ENCODE measurements around the gene DESI1. TPM values are rescaled to one million over a fixed set of nuclear protein-coding genes. Genes with fewer than 3 reads are reported as not detected.
"Not testable (repeated sequence)": the region's sequence is repeated elsewhere in the genome, so short reads cannot be mapped to it uniquely, and the experiment has no call there.

DESI1 gene
- total and polyA plus RNA-seq, 3 experiments from 2014 or later = 12.5 to 86.9 (median 84.2) TPM

- ChIA-PET POLR2A (no interaction called here), CTCF (no interaction called here)
- H3K9me3 Mint-ChIP-seq = no peaks in the 10 kb centered on the region
- peaks cover 5% of the 10 kb centered on the region for H3K27me3 ChIP-seq (ENCODE audit: insufficient read depth, low read length, poor library complexity, severe bottlenecking)
- H3K27ac Mint-ChIP-seq = no peak overlapping the region
- H3K27ac ChIP-seq (ENCODE audit: low read depth, low read length) = no peak overlapping the region
- no peak for DNase-seq
- H3K9me3 ChIP-seq (ENCODE audit: low read length) = no peaks in the 10 kb centered on the region
- H3K36me3 Mint-ChIP-seq = no peaks in the 10 kb centered on the region
- H3K4me1 Mint-ChIP-seq = no peaks in the 10 kb centered on the region
- no peak overlapping the region for H3K4me3 ChIP-seq (ENCODE audit: low read length)
- H3K4me1 ChIP-seq (ENCODE audit: insufficient read depth, low read length) = no peaks in the 10 kb centered on the region
- no peaks in the 10 kb centered on the region for H3K36me3 ChIP-seq (ENCODE audit: insufficient read depth, low read length)
- no peak overlapping the region for H3K4me3 Mint-ChIP-seq
- H3K27me3 Mint-ChIP-seq = peaks cover 17 to 23% of the 10 kb centered on the region in 2 donors
These were observed 56.3 kb downstream of the DESI1 start for GRCh38 chr22:41564563-41564962.

- Mint-ChIP-seq H3K9me3 (no peaks in the 10 kb centered on the region), H3K27ac (peak overlapping the region in 1 of 8 donors; percentile 57), H3K4me3 (no peak overlapping the region), H3K36me3 (no peaks in the 10 kb centered on the region), H3K4me1 (no peaks in the 10 kb centered on the region), H3K27me3 (peaks cover 24 to 26% of the 10 kb centered on the region in 2 donors)
- CTCF ChIA-PET = no interaction called here
- POLR2A ChIA-PET = no interaction called here
- Histone ChIP-seq H3K4me3 (ENCODE audit: low read length) (no peak overlapping the region), H3K4me1 (ENCODE audit: insufficient read depth, low read length) (no peaks in the 10 kb centered on the region), H3K27ac (ENCODE audit: low read depth, low read length) (no peak overlapping the region), H3K36me3 (ENCODE audit: insufficient read depth, low read length) (no peaks in the 10 kb centered on the region), H3K27me3 (ENCODE audit: insufficient read depth, low read length, poor library complexity, severe bottlenecking) (peaks cover 5% of the 10 kb centered on the region), H3K9me3 (ENCODE audit: low read length) (no peaks in the 10 kb centered on the region)
- no peak for DNase-seq
These were observed 57.7 kb downstream of the DESI1 start for GRCh38 chr22:41563051-41563711.

- ChIA-PET POLR2A (no interaction called here), CTCF (no interaction called here)
- Mint-ChIP-seq H3K9me3 (no peaks in the 10 kb centered on the region), H3K4me1 (no peaks in the 10 kb centered on the region), H3K4me3 (no peak overlapping the region), H3K27ac (peak overlapping the region in 1 of 8 donors; percentile 75), H3K27me3 (peaks cover 24 to 30% of the 10 kb centered on the region in 2 donors), H3K36me3 (no peaks in the 10 kb centered on the region)
- DNase-seq = no peak
- peaks cover 5% of the 10 kb centered on the region for H3K27me3 ChIP-seq (ENCODE audit: insufficient read depth, low read length, poor library complexity, severe bottlenecking)
- H3K27ac ChIP-seq (ENCODE audit: low read depth, low read length) = no peak overlapping the region
- no peak overlapping the region for H3K4me3 ChIP-seq (ENCODE audit: low read length)
- no peaks in the 10 kb centered on the region for H3K4me1 ChIP-seq (ENCODE audit: insufficient read depth, low read length)
- no peaks in the 10 kb centered on the region for H3K36me3 ChIP-seq (ENCODE audit: insufficient read depth, low read length)
- H3K9me3 ChIP-seq (ENCODE audit: low read length) = no peaks in the 10 kb centered on the region
These were observed 58.4 kb downstream of the DESI1 start for GRCh38 chr22:41562461-41562860.

- DNase-seq = no peak
- Mint-ChIP-seq H3K27ac (no peak overlapping the region), H3K4me1 (no peaks in the 10 kb centered on the region), H3K27me3 (peaks cover 27 to 34% of the 10 kb centered on the region in 2 donors), H3K9me3 (no peaks in the 10 kb centered on the region), H3K36me3 (no peaks in the 10 kb centered on the region), H3K4me3 (no peak overlapping the region)
- Histone ChIP-seq H3K9me3 (ENCODE audit: low read length) (no peaks in the 10 kb centered on the region), H3K4me1 (ENCODE audit: insufficient read depth, low read length) (no peaks in the 10 kb centered on the region), H3K4me3 (ENCODE audit: low read length) (no peak overlapping the region), H3K27ac (ENCODE audit: low read depth, low read length) (no peak overlapping the region), H3K36me3 (ENCODE audit: insufficient read depth, low read length) (no peaks in the 10 kb centered on the region), H3K27me3 (ENCODE audit: insufficient read depth, low read length, poor library complexity, severe bottlenecking) (peaks cover 5% of the 10 kb centered on the region)
- ChIA-PET POLR2A (no interaction called here), CTCF (no interaction called here)
These were observed 59.1 kb downstream of the DESI1 start for GRCh38 chr22:41561788-41562187.

- Histone ChIP-seq H3K9me3 (ENCODE audit: low read length) (no peaks in the 10 kb centered on the region), H3K4me3 (ENCODE audit: low read length) (no peak overlapping the region), H3K27me3 (ENCODE audit: insufficient read depth, low read length, poor library complexity, severe bottlenecking) (peaks cover 5% of the 10 kb centered on the region), H3K27ac (ENCODE audit: low read depth, low read length) (no peak overlapping the region), H3K36me3 (ENCODE audit: insufficient read depth, low read length) (no peaks in the 10 kb centered on the region), H3K4me1 (ENCODE audit: insufficient read depth, low read length) (no peaks in the 10 kb centered on the region)
- ChIA-PET POLR2A (no interaction called here), CTCF (no interaction called here)
- no peaks in the 10 kb centered on the region for H3K9me3 Mint-ChIP-seq
- H3K27ac Mint-ChIP-seq = no peak overlapping the region
- H3K27me3 Mint-ChIP-seq = peaks cover 30 to 39% of the 10 kb centered on the region in 2 donors
- no peak overlapping the region for H3K4me3 Mint-ChIP-seq
- no peaks in the 10 kb centered on the region for H3K36me3 Mint-ChIP-seq
- H3K4me1 Mint-ChIP-seq = no peaks in the 10 kb centered on the region
- DNase-seq = no peak
These were observed 59.5 kb downstream of the DESI1 start for GRCh38 chr22:41561335-41561734.

DNA sequence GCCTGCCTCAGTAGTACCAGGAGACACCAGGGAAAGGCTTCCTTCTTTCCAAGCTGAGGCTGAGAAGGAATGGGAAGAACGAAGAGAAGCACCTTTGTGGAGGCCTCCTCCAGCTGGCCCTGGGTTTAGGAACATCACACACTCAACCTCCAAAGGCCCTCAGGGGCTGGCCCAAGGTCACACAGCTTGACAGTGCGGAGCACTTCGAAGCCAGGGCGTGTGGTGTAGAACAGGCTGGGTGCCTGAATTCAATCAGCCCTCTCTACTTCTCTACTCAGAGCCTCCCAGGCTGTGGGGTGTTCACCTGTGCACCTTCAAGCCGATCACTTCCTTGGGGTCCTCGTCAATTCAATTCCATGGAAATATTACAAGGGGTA, 60.8 kb downstream of the DESI1 start:
- Mint-ChIP-seq H3K9me3 (no peaks in the 10 kb centered on the region), H3K27ac (no peak overlapping the region), H3K27me3 (peaks cover 32 to 41% of the 10 kb centered on the region in 2 donors), H3K4me1 (no peaks in the 10 kb centered on the region), H3K36me3 (no peaks in the 10 kb centered on the region), H3K4me3 (no peak overlapping the region)
- Histone ChIP-seq H3K36me3 (ENCODE audit: insufficient read depth, low read length) (no peaks in the 10 kb centered on the region), H3K4me1 (ENCODE audit: insufficient read depth, low read length) (no peaks in the 10 kb centered on the region), H3K9me3 (ENCODE audit: low read length) (no peaks in the 10 kb centered on the region), H3K4me3 (ENCODE audit: low read length) (no peak overlapping the region), H3K27me3 (ENCODE audit: insufficient read depth, low read length, poor library complexity, severe bottlenecking) (peaks cover 5% of the 10 kb centered on the region), H3K27ac (ENCODE audit: low read depth, low read length) (no peak overlapping the region)
- DNase-seq = no peak
- CTCF ChIA-PET = no interaction called here
- POLR2A ChIA-PET = no interaction called here

- H3K36me3 Mint-ChIP-seq; H3K27ac Mint-ChIP-seq; H3K4me1 ChIP-seq (ENCODE audit: insufficient read depth, low read length); H3K4me1 Mint-ChIP-seq; H3K4me3 Mint-ChIP-seq; H3K9me3 ChIP-seq (ENCODE audit: low read length); H3K36me3 ChIP-seq (ENCODE audit: insufficient read depth, low read length); POLR2A ChIA-PET; H3K27me3 ChIP-seq (ENCODE audit: insufficient read depth, low read length, poor library complexity, severe bottlenecking); H3K9me3 Mint-ChIP-seq; CTCF ChIA-PET; H3K27ac ChIP-seq (ENCODE audit: low read depth, low read length); DNase-seq; H3K4me3 ChIP-seq (ENCODE audit: low read length): not testable (repeated sequence)
- peaks cover 31 to 41% of the 10 kb centered on the region in 2 donors for H3K27me3 Mint-ChIP-seq
These were observed 62.6 kb downstream of the DESI1 start for GRCh38 chr22:41558241-41558630.

GRCh38 chr22:41557401-41558240, 63.2 kb downstream of the DESI1 start:
- Histone ChIP-seq H3K4me3 (ENCODE audit: low read length) (no peak overlapping the region), H3K4me1 (ENCODE audit: insufficient read depth, low read length) (no peaks in the 10 kb centered on the region), H3K27me3 (ENCODE audit: insufficient read depth, low read length, poor library complexity, severe bottlenecking) (peaks cover 5% of the 10 kb centered on the region), H3K27ac (ENCODE audit: low read depth, low read length) (no peak overlapping the region), H3K36me3 (ENCODE audit: insufficient read depth, low read length) (no peaks in the 10 kb centered on the region), H3K9me3 (ENCODE audit: low read length) (no peaks in the 10 kb centered on the region)
- Mint-ChIP-seq H3K27me3 (peaks cover 29 to 45% of the 10 kb centered on the region in 2 donors), H3K27ac (no peak overlapping the region), H3K4me3 (no peak overlapping the region), H3K36me3 (no peaks in the 10 kb centered on the region), H3K4me1 (no peaks in the 10 kb centered on the region), H3K9me3 (no peaks in the 10 kb centered on the region)
- ChIA-PET POLR2A (no interaction called here), CTCF (interaction anchor here (0.8 to 1.6 kb wide), 3 partner anchors 10 to 31 kb away, joined by 3 to 4 read pairs (median 3); no protein-coding TSS in a partner anchor)
- no peak for DNase-seq

All from CD8-positive, alpha-beta memory T cell (primary cell).